HepG2 (cell line): ENCODE results near the gene HNRNPUL1. TPM values are rescaled to one million over a fixed set of nuclear protein-coding genes. Genes with fewer than 3 reads are reported as not detected.
A peak's percentile ranks its signal among the peaks of the same experiment; 100 is the strongest.

ENCODE experiments used
- DPF2 ChIP-seq: sonication (generic); formaldehyde crosslinking; IDR thresholded peaks from 2 replicates; pipeline ENCODE4 v1.4.0; 2020; ENCODE audit warnings: mild to moderate bottlenecking, low read depth, missing genetic modification reagents, borderline replicate concordance
- FOXA1 ChIP-seq, 2 experiments: fragments of 450-650 bp in 1 of 2; sonication (generic) in 1 of 2; formaldehyde crosslinking in 1 of 2; IDR thresholded peaks; 2 replicates each; pipeline versions ENCODE4 v1.4.0 to v1.6.1; 2016 to 2020; ENCODE audit warnings: missing genetic modification reagents in 1 of 2
- MTA1 ChIP-seq: sonication (generic); formaldehyde crosslinking; IDR thresholded peaks from 2 replicates; pipeline ENCODE4 v1.4.0; 2020; ENCODE audit warnings: missing genetic modification reagents, mild to moderate bottlenecking, borderline replicate concordance
- RBFOX2 ChIP-seq: fragments of 200-400 bp; formaldehyde crosslinking; IDR thresholded peaks from 2 replicates; pipeline ENCODE4 v1.6.1; 2017; ENCODE audit warnings: low read depth, mild to moderate bottlenecking, low read length
- SRSF1 ChIP-seq: fragments of 200-400 bp; formaldehyde crosslinking; optimal IDR thresholded peaks from 2 replicates; pipeline ENCODE3; 2017; ENCODE audit warnings: mild to moderate bottlenecking, low read depth, low read length, moderate library complexity
- ZBTB42 ChIP-seq: sonication (generic); formaldehyde crosslinking; IDR thresholded peaks from 2 replicates; pipeline ENCODE4 v1.5.0; 2020; ENCODE audit warnings: mild to moderate bottlenecking, missing genetic modification reagents
- ZBTB7A ChIP-seq: sonication (generic); formaldehyde crosslinking; IDR thresholded peaks from 2 replicates; pipeline ENCODE4 v1.8.0; 2022; ENCODE audit warnings: mild to moderate bottlenecking, missing genetic modification reagents
- ZNF224 ChIP-seq: sonication (generic); formaldehyde crosslinking; IDR thresholded peaks from 2 replicates; pipeline ENCODE4 v1.5.0; 2020; ENCODE audit warnings: mild to moderate bottlenecking, missing genetic modification reagents
- ZNF235 ChIP-seq: sonication (generic); formaldehyde crosslinking; IDR thresholded peaks from 2 replicates; pipeline ENCODE4 v1.8.1; 2023; ENCODE audit warnings: mild to moderate bottlenecking, missing genetic modification reagents, borderline replicate concordance
- ZNF30 ChIP-seq: sonication (generic); formaldehyde crosslinking; IDR thresholded peaks from 2 replicates; pipeline ENCODE4 v1.5.0; 2020; ENCODE audit warnings: mild to moderate bottlenecking, missing genetic modification reagents
- ZNF33A ChIP-seq: sonication (generic); formaldehyde crosslinking; IDR thresholded peaks from 2 replicates; pipeline ENCODE4 v1.5.1; 2020; ENCODE audit warnings: missing genetic modification reagents, mild to moderate bottlenecking, moderate library complexity, borderline replicate concordance
- ZNF607 ChIP-seq: sonication (generic); formaldehyde crosslinking; IDR thresholded peaks from 2 replicates; pipeline ENCODE4 v1.5.1; 2020; ENCODE audit warnings: missing genetic modification reagents, mild to moderate bottlenecking, borderline replicate concordance
- ZNF772 ChIP-seq: sonication (generic); formaldehyde crosslinking; IDR thresholded peaks from 2 replicates; pipeline ENCODE4 v1.5.0; 2020; ENCODE audit warnings: mild to moderate bottlenecking, missing genetic modification reagents
- ZSCAN25 ChIP-seq: sonication (generic); formaldehyde crosslinking; IDR thresholded peaks from 2 replicates; pipeline ENCODE4 v1.8.0; 2022; ENCODE audit warnings: mild to moderate bottlenecking, missing genetic modification reagents
- polyA plus RNA-seq, 8 experiments: library from polyadenylated mRNA; depleted of rRNA in 3 of 8; stranded (reverse) in 7 of 8; unstranded in 1 of 8; fragments of >200 nt; fragmentation: Illumina TruSeq in 4 of 8; extraction: Trizol in 4 of 8; gene quantifications; 2 replicates each; pipeline versions ENCODE4 v1.2.1 to v1.2.3, GENCODE V29; 2011 to 2016; ENCODE audit warnings: low read depth in 4 of 8, missing spikeins in 1 of 8, mixed read lengths in 1 of 8; ENCODE audit not compliant: insufficient read depth in 1 of 8
- total RNA-seq, 5 experiments: library from RNA; depleted of rRNA; stranded (reverse); fragments of >200 nt; fragmentation: Illumina TruSeq; extraction: Trizol; gene quantifications; 2 replicates each; pipeline ENCODE4 v1.2.3, GENCODE V29; 2016; ENCODE audit warnings: low read depth in 1 of 5
- TF ChIP-seq, protein P1 (sequence below): sonication (generic); formaldehyde crosslinking; IDR thresholded peaks from 2 replicates; pipeline ENCODE4 v1.8.1; 2023; ENCODE audit warnings: mild to moderate bottlenecking, missing genetic modification reagents
- TF ChIP-seq, protein P2 (sequence below): sonication (generic); formaldehyde crosslinking; IDR thresholded peaks from 2 replicates; pipeline ENCODE4 v1.4.0; 2020; ENCODE audit warnings: missing genetic modification reagents
- TF ChIP-seq, protein P3 (sequence below): sonication (generic); formaldehyde crosslinking; IDR thresholded peaks from 2 replicates; pipeline ENCODE4 v1.5.0; 2020; ENCODE audit warnings: mild to moderate bottlenecking, missing genetic modification reagents, moderate library complexity
- TF ChIP-seq, protein P4 (sequence below): IDR thresholded peaks from 2 replicates; pipeline ENCODE4 v1.6.1; 2016; ENCODE audit warnings: mild to moderate bottlenecking

The HNRNPUL1 gene
- total and polyA plus RNA-seq, 2 of the 13 experiments (the other 11 are each of a cell fraction or from before 2014, with no cell fraction given) = 30.9 to 81.7 TPM

GRCh38 chr19:41325947-41326706 lies 62.0 kb downstream of the HNRNPUL1 start (continued):
- TF ChIP-seq, protein P1, sequence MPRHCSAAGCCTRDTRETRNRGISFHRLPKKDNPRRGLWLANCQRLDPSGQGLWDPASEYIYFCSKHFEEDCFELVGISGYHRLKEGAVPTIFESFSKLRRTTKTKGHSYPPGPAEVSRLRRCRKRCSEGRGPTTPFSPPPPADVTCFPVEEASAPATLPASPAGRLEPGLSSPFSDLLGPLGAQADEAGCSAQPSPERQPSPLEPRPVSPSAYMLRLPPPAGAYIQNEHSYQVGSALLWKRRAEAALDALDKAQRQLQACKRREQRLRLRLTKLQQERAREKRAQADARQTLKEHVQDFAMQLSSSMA = no peak
- TF ChIP-seq SRSF1 (peak; percentile 52), ZNF224 (CRISPR knock-in tag) (no peak), DPF2 (CRISPR knock-in tag) (0 out of 2 replicates have a peak, but pooled peaks have one; percentile 15), ZBTB7A (CRISPR knock-in tag) (0 out of 2 replicates have a peak, but pooled peaks have one; percentile 38), ZNF30 (CRISPR knock-in tag) (no peak), FOXA1 (IDR thresholded peaks at IDR 0.05) (no peak), FOXA1 (CRISPR knock-in tag; IDR thresholded peaks at IDR 0.05) (peak; percentile 62), RBFOX2 (peak; percentile 63), ZSCAN25 (no peak), ZNF607 (CRISPR knock-in tag) (no peak), ZNF772 (CRISPR knock-in tag) (0 out of 2 replicates have a peak, but pooled peaks have one; percentile 7), MTA1 (CRISPR knock-in tag) (peak; percentile 33; the same call in 1 of the 2 replicates), ZNF235 (0 out of 2 replicates have a peak, but pooled peaks have one; percentile 33), ZNF33A (CRISPR knock-in tag) (no peak), ZBTB42 (CRISPR knock-in tag) (no peak)
- TF ChIP-seq, protein P2, sequence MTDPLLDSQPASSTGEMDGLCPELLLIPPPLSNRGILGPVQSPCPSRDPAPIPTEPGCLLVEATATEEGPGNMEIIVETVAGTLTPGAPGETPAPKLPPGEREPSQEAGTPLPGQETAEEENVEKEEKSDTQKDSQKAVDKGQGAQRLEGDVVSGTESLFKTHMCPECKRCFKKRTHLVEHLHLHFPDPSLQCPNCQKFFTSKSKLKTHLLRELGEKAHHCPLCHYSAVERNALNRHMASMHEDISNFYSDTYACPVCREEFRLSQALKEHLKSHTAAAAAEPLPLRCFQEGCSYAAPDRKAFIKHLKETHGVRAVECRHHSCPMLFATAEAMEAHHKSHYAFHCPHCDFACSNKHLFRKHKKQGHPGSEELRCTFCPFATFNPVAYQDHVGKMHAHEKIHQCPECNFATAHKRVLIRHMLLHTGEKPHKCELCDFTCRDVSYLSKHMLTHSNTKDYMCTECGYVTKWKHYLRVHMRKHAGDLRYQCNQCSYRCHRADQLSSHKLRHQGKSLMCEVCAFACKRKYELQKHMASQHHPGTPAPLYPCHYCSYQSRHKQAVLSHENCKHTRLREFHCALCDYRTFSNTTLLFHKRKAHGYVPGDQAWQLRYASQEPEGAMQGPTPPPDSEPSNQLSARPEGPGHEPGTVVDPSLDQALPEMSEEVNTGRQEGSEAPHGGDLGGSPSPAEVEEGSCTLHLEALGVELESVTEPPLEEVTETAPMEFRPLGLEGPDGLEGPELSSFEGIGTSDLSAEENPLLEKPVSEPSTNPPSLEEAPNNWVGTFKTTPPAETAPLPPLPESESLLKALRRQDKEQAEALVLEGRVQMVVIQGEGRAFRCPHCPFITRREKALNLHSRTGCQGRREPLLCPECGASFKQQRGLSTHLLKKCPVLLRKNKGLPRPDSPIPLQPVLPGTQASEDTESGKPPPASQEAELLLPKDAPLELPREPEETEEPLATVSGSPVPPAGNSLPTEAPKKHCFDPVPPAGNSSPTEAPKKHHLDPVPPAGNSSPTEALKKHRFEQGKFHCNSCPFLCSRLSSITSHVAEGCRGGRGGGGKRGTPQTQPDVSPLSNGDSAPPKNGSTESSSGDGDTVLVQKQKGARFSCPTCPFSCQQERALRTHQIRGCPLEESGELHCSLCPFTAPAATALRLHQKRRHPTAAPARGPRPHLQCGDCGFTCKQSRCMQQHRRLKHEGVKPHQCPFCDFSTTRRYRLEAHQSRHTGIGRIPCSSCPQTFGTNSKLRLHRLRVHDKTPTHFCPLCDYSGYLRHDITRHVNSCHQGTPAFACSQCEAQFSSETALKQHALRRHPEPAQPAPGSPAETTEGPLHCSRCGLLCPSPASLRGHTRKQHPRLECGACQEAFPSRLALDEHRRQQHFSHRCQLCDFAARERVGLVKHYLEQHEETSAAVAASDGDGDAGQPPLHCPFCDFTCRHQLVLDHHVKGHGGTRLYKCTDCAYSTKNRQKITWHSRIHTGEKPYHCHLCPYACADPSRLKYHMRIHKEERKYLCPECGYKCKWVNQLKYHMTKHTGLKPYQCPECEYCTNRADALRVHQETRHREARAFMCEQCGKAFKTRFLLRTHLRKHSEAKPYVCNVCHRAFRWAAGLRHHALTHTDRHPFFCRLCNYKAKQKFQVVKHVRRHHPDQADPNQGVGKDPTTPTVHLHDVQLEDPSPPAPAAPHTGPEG = no peak
- TF ChIP-seq, protein P3, sequence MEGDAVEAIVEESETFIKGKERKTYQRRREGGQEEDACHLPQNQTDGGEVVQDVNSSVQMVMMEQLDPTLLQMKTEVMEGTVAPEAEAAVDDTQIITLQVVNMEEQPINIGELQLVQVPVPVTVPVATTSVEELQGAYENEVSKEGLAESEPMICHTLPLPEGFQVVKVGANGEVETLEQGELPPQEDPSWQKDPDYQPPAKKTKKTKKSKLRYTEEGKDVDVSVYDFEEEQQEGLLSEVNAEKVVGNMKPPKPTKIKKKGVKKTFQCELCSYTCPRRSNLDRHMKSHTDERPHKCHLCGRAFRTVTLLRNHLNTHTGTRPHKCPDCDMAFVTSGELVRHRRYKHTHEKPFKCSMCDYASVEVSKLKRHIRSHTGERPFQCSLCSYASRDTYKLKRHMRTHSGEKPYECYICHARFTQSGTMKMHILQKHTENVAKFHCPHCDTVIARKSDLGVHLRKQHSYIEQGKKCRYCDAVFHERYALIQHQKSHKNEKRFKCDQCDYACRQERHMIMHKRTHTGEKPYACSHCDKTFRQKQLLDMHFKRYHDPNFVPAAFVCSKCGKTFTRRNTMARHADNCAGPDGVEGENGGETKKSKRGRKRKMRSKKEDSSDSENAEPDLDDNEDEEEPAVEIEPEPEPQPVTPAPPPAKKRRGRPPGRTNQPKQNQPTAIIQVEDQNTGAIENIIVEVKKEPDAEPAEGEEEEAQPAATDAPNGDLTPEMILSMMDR (CRISPR knock-in tag) = peak; percentile 6; the same call in 1 of the 2 replicates
- TF ChIP-seq, protein P4, sequence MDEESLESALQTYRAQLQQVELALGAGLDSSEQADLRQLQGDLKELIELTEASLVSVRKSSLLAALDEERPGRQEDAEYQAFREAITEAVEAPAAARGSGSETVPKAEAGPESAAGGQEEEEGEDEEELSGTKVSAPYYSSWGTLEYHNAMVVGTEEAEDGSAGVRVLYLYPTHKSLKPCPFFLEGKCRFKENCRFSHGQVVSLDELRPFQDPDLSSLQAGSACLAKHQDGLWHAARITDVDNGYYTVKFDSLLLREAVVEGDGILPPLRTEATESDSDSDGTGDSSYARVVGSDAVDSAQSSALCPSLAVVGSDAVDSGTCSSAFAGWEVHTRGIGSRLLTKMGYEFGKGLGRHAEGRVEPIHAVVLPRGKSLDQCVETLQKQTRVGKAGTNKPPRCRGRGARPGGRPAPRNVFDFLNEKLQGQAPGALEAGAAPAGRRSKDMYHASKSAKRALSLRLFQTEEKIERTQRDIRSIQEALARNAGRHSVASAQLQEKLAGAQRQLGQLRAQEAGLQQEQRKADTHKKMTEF (CRISPR knock-in tag) = peak; percentile 46
